ENCODE data around the gene ARSB.

ARSB gene

DNA sequence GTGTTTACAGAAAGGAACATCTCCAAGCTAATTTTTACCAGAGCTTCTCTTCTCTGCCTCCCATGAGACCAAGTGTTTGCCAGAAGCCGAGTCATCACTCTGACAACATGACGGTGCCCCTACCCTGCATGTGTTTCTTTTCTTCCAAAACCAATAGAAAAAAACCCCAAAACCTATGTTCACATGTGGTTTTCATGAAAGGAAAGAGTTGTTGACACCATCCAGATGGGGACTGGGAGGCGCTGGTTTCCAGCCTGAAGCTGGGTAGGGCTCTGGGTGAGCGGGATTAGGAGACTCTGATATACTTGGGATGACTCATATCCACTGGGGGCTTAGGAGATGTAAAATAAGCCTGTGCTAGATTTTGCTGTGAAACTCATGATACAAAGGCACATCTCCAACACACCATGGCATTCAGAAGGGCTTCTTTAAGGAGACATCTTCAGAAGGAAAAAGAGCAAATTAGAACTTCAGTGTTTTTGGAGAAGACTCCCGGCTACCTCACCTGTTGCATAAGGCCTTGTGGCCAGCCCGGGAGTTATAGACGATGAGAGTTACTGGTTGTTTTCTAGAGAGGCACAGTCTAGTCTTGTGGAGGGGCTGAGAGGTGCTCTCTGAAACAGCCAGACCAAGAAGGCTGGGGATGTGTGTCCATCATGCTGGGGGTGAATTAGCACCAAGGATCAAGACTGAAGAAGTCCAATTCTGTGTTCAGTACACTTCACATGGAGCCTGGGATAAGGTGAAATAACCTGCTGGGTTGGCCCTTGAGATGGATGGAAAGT, 227.6 kb downstream of the ARSB start:
- H3K27me3 ChIP-seq (ENCODE audit: low read depth, low read length), result no peaks in the 10 kb centered on the region
- H3K79me2 ChIP-seq (ENCODE audit: low read length), result no peaks in the 10 kb centered on the region
- H3K27ac ChIP-seq (ENCODE audit: low read length), result peak overlapping the region; percentile 75
- TF ChIP-seq, protein P1, sequence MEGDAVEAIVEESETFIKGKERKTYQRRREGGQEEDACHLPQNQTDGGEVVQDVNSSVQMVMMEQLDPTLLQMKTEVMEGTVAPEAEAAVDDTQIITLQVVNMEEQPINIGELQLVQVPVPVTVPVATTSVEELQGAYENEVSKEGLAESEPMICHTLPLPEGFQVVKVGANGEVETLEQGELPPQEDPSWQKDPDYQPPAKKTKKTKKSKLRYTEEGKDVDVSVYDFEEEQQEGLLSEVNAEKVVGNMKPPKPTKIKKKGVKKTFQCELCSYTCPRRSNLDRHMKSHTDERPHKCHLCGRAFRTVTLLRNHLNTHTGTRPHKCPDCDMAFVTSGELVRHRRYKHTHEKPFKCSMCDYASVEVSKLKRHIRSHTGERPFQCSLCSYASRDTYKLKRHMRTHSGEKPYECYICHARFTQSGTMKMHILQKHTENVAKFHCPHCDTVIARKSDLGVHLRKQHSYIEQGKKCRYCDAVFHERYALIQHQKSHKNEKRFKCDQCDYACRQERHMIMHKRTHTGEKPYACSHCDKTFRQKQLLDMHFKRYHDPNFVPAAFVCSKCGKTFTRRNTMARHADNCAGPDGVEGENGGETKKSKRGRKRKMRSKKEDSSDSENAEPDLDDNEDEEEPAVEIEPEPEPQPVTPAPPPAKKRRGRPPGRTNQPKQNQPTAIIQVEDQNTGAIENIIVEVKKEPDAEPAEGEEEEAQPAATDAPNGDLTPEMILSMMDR (IDR thresholded peaks at IDR 0.05; ENCODE audit: low read depth, low read length), result no peak
- TF ChIP-seq EZH2phosphoT487 (IDR thresholded peaks at IDR 0.05; ENCODE audit: low read depth), result no peak
- H3K4me3 ChIP-seq (ENCODE audit: low read length), result peak overlapping the region; percentile 2; the same call in 1 of the 2 replicates
- H3K4me2 ChIP-seq (ENCODE audit: low read length), result peak overlapping the region; percentile 50
- peak overlapping the region; percentile 65; the same call in 1 of the 2 replicates for H2AFZ ChIP-seq (ENCODE audit: low read depth, low read length)
- no peaks in the 10 kb centered on the region for H4K20me1 ChIP-seq (ENCODE audit: insufficient read depth, low read length)
- H3K4me1 ChIP-seq (ENCODE audit: low read length), result peaks cover 57% of the 10 kb centered on the region
- no peak overlapping the region for H3K9ac ChIP-seq (ENCODE audit: low read length)
- H3K9me3 ChIP-seq (ENCODE audit: insufficient read depth, low read length), result no peaks in the 10 kb centered on the region; the same call in 1 of the 2 replicates
- peaks cover 7% of the 10 kb centered on the region for H3K36me3 ChIP-seq (replicated peaks; ENCODE audit: low read depth, low read length)

DNA sequence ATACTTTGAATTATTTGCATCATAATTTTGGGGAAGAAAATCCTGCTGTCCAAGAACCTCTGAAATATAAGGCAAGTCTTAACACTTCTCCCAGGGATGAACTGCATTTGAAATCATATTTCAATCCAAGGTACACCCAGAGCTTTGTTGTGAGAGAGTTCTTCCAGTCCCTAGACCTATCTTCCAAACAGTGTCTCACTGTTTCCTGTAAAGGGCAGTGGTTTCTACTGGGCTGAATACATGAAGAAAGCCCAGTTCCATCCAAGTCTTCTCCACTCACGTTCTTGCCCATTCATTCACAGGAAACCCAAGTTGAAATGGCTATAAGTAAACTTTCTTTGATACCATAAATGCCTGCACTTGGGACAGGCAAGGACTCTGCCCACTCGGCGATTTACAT, 228.3 kb downstream of the ARSB start:
- Histone ChIP-seq H3K36me3 (replicated peaks; ENCODE audit: low read depth, low read length) (peaks cover 7% of the 10 kb centered on the region), H3K9me3 (ENCODE audit: insufficient read depth, low read length) (no peaks in the 10 kb centered on the region; the same call in 1 of the 2 replicates), H3K9ac (ENCODE audit: low read length) (no peak overlapping the region), H3K27me3 (ENCODE audit: low read depth, low read length) (no peaks in the 10 kb centered on the region), H3K4me2 (ENCODE audit: low read length) (peak overlapping the region; percentile 50; the same call in 1 of the 2 replicates), H2AFZ (ENCODE audit: low read depth, low read length) (0 out of 2 replicates have a peak overlapping the region, but pooled peaks have one; percentile 65), H3K27ac (ENCODE audit: low read length) (peak overlapping the region; percentile 75; the same call in 1 of the 2 replicates), H4K20me1 (ENCODE audit: insufficient read depth, low read length) (no peaks in the 10 kb centered on the region), H3K4me3 (ENCODE audit: low read length) (no peak overlapping the region), H3K79me2 (ENCODE audit: low read length) (no peaks in the 10 kb centered on the region), H3K4me1 (ENCODE audit: low read length) (peaks cover 51% of the 10 kb centered on the region)
- TF ChIP-seq EZH2phosphoT487 (IDR thresholded peaks at IDR 0.05; ENCODE audit: low read depth), result no peak
- TF ChIP-seq, protein P1 (IDR thresholded peaks at IDR 0.05; ENCODE audit: low read depth, low read length), result no peak

DNA sequence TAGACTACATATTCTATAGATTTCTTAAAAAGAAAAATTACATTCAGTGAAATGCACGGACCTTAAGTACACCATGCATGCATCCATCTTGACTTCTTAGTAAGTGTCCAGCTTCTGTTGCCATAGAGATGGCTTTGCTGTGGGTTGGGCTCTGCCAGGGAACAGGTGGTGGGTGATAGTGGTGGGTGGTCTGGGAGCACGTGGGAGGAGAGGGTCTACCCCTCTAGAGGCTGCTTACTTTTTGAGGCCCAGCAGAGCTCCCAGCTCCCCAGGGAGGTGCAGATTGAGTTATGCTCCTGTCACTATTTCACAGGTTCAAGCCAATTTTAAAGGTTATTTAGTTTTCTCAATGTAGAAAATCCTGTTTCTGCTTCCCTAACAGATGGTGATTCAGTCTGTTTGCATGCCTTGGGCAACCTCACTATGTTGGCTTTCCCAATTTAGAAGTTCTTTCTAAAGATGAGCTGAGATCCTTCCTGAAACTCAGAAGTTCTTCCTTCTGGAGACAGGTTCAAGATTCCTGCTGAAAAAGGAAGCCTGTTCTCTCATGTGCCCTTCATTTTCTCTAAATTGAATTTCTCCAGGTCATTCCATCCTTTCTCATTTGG, 229.2 kb downstream of the ARSB start:
- H3K4me3 ChIP-seq (ENCODE audit: low read length), result no peak overlapping the region
- no peak overlapping the region for H3K4me2 ChIP-seq (ENCODE audit: low read length)
- H3K4me1 ChIP-seq (ENCODE audit: low read length), result peaks cover 42% of the 10 kb centered on the region
- no peaks in the 10 kb centered on the region for H3K79me2 ChIP-seq (ENCODE audit: low read length)
- TF ChIP-seq, protein P1 (IDR thresholded peaks at IDR 0.05; ENCODE audit: low read depth, low read length), result no peak
- TF ChIP-seq EZH2phosphoT487 (IDR thresholded peaks at IDR 0.05; ENCODE audit: low read depth), result no peak
- H3K36me3 ChIP-seq (replicated peaks; ENCODE audit: low read depth, low read length), result peaks cover 7% of the 10 kb centered on the region
- no peak overlapping the region for H2AFZ ChIP-seq (ENCODE audit: low read depth, low read length)
- H3K27ac ChIP-seq (ENCODE audit: low read length), result no peak overlapping the region
- no peak overlapping the region for H3K9ac ChIP-seq (ENCODE audit: low read length)
- H3K27me3 ChIP-seq (ENCODE audit: low read depth, low read length), result no peaks in the 10 kb centered on the region
- H3K9me3 ChIP-seq (ENCODE audit: insufficient read depth, low read length), result no peaks in the 10 kb centered on the region; the same call in 1 of the 2 replicates
- H4K20me1 ChIP-seq (ENCODE audit: insufficient read depth, low read length), result no peaks in the 10 kb centered on the region

DNA sequence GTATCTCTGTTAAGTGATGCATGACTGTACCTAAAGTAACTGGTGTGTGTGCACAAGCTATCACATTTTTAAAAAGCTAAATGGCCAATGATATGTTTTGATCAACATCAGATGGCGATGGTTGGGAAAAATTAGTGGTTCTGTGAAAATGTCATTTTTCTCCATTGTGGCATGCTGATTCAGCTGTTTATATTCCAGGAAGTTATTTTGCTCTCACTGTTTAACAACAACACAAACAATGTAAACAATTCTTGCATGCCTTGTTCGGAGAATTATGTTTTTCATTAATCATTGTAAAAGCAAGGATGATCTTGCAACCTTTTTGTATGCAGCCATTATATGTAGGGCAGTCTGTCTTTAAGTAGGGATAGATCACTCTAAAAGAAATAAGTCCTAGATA, 230.5 kb downstream of the ARSB start:
- Histone ChIP-seq H3K27me3 (ENCODE audit: low read depth, low read length) (no peaks in the 10 kb centered on the region), H3K27ac (ENCODE audit: low read length) (no peak overlapping the region)

More for the DNA sequence above, 230.5 kb downstream of the ARSB start:
- no peak overlapping the region for H3K9ac ChIP-seq (ENCODE audit: low read length)
- no peak overlapping the region for H3K4me2 ChIP-seq (ENCODE audit: low read length)
- no peaks in the 10 kb centered on the region for H4K20me1 ChIP-seq (ENCODE audit: insufficient read depth, low read length)
- no peak overlapping the region for H2AFZ ChIP-seq (ENCODE audit: low read depth, low read length)
- H3K79me2 ChIP-seq (ENCODE audit: low read length), result no peaks in the 10 kb centered on the region
- TF ChIP-seq, protein P1 (IDR thresholded peaks at IDR 0.05; ENCODE audit: low read depth, low read length), result no peak
- TF ChIP-seq EZH2phosphoT487 (IDR thresholded peaks at IDR 0.05; ENCODE audit: low read depth), result no peak
- no peaks in the 10 kb centered on the region; the same call in 1 of the 2 replicates for H3K9me3 ChIP-seq (ENCODE audit: insufficient read depth, low read length)
- peaks cover 29% of the 10 kb centered on the region for H3K4me1 ChIP-seq (ENCODE audit: low read length)
- H3K36me3 ChIP-seq (replicated peaks; ENCODE audit: low read depth, low read length), result peaks cover 5% of the 10 kb centered on the region
- no peak overlapping the region for H3K4me3 ChIP-seq (ENCODE audit: low read length)
